GM18511 (cell line): ENCODE data around the gene NBPF4.
"Not testable (repeated sequence)": the region's sequence is repeated elsewhere in the genome, so short reads cannot be mapped to it uniquely, and the experiment has no call there.

Source experiments
- ATAC-seq: cut with Tn5 transposase; IDR thresholded peaks from one replicate; pipeline ENCODE4 v1.9.1; 2021; ENCODE audit warnings: mild to moderate bottlenecking, moderate library complexity; ENCODE audit not compliant: unreplicated experiment

Gene NBPF4

GRCh38 chr1:108214641-108215465 is 29.0 kb downstream of the NBPF4 start:
- ATAC-seq: not testable (repeated sequence)

- no peak for ATAC-seq
These were observed 32.9 kb downstream of the NBPF4 start for GRCh38 chr1:108211014-108211413.

DNA sequence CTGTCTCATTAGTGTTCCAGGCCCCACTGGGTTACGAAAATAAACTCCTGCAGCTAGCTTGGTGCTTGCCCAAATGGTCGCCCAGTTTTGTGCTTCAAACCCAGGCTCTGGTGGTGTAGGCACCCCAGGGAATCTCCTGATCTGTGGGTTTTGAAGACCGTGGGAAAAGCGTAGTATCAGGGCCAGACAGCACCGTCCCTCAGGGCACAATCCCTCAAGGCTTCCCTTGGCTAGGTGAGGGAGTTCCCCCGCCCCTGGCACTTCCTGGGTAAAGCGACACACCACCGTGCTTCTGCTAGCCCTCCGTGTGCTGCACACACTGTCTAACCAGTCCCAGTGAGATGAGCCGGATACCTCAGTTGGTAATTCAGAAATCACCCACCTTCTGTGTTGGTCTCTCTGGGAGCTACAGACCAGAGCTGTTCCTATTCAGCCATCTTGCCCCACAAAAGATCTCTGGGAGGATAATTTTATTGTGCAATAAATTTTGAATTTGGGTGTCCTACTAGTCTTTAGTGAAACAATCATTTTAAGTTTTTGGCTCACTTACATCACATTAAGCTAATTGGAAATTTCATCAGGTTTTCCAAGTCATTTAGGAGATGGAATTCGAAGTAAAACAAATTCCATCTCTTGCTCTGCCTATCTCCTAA is 34.3 kb downstream of the NBPF4 start:
- no peak for ATAC-seq

GRCh38 chr1:108208724-108209446 is 35.0 kb downstream of the NBPF4 start:
- ATAC-seq: no peak

- ATAC-seq: not testable (repeated sequence)
These were observed 40.3 kb downstream of the NBPF4 start for GRCh38 chr1:108203582-108203981.

- no peak for ATAC-seq
These were observed 42.2 kb downstream of the NBPF4 start for GRCh38 chr1:108201687-108202086.

GRCh38 chr1:108200687-108201051 is 43.2 kb downstream of the NBPF4 start:
- ATAC-seq: peak; percentile 39

DNA sequence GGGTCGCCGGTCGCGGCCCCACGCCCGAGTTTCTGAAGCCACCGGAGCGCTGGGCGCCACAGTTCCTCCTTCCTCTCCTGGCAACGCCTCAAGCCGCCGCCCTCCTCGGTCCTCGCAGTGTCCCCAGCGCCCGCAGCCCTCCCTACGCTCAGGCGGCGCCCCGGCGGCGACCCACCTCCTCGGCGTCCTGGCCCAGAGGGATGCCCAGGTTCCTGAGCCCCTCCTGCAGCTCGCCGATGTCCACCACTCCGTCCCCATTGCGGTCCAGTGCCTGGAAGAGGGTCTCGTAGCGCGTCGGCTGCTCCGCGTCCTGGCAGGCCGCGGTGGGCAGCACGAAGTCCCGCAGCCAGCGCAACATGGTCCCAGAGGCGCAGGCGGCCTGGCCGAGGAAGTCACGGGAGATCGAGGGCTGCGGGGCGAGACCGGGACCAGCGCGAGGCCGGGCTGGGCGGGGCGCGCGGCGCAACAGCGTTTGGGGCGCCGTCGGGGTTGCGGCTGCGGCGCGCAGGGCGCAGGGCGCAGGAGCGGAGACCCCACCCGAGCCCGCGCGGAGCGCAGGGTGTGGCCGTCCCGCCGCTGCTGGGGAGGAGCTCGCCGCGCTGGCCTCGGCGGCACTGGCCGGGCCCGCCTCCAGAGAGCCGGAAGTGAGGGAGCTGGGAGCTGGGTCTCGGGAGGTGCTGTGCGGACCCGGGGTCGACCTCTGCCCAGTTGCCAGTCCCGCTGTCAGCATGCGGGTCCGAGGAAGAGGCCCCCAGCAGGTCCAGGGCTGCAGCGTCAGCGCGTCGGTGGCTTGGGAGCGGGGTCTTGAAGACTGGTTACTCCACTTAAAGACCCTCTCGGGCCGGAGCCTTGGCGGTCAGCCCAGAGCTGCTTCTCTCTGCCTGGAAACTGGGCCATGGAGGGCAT is 43.8 kb downstream of the NBPF4 start, which contains the start of gene SLC25A24:
TSS of gene SLC25A24 (minus strand) at position 563 of the 906 bp plus-strand sequence. CDS start at position 358, 205 bp downstream.
- peak; percentile 83 for ATAC-seq

- no peak for ATAC-seq
These were observed 44.6 kb downstream of the NBPF4 start for GRCh38 chr1:108199201-108199691.

DNA sequence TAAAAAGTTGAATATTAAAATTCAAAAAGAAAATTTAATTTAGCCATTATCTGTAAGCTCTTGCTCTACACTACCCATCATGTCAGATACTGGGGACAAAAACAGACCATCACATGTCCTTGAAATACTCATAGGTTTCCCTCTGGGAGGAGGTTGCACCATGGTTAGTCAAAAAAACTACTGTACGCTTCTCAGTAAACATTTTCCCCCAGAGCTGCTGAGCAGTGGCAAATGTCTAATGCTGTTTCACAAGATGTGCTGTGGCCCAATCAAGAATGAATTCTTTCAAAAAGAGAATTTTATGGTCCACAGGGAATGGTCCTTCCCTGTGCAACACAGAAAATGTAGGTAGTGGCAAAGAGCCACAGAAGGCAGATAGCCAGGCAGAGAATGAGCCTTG is 49.8 kb downstream of the NBPF4 start:
- no peak for ATAC-seq

- no peak for ATAC-seq
These were observed 50.5 kb downstream of the NBPF4 start for GRCh38 chr1:108193333-108193732.

GRCh38 chr1:108192581-108192980 is 51.3 kb downstream of the NBPF4 start:
- no peak for ATAC-seq

DNA sequence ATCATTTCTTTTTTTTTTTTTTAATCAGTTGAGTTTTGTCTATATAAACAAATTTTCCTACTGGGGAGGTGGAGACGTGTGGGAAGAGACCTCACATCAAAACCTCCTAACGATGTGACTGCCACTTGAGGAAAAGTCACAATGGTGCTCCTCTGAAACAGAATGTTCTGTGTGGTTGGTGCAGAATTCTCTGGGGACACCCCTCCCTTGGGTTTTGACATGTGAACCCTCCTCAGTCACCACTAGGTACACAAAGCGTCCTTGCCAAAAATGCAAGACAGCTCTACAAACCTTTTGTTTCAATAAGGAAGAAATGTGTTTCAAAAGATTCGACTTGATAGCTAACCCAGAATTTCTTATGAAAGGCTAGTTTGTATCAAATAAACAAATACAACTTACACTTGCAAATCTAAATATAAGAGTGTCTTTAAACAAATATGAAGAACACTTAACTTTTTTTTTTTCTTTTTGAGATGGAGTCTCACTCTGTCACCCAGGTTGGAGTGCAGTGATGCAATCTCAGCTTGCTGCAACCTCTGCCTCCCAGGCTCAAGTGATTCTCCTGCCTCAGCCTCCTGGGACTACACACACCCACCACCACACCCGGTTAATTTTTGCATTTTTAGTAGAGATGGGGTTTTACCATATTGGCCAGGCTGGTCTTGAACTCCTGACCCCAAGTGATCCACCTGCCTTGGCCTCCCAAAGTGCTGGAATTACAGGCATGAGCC is 53.0 kb downstream of the NBPF4 start:
- ATAC-seq: no peak

- ATAC-seq: no peak
These were observed 53.8 kb downstream of the NBPF4 start for GRCh38 chr1:108190001-108190634.

GRCh38 chr1:108188801-108189200 is 55.1 kb downstream of the NBPF4 start:
- no peak for ATAC-seq

GRCh38 chr1:108182959-108183700 is 60.7 kb downstream of the NBPF4 start:
- no peak for ATAC-seq

DNA sequence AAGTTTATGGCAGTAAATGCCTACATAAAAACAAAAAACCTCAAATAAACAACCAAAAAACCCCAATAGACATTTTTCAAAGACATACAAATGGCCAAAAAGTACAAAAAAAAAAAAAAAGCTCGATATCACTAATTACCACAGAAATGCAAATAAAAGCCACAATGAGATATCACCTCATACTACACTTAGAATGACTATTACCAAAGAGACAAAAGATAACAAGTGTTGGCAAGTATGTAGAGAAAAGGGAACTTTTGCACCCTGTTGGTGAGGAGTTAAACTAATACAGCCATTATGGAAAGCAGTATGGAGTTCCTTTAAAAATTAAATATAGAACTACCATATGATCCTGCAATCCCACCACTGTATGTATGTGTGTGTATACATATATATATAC is 64.9 kb downstream of the NBPF4 start:
- ATAC-seq: no peak
